Psoas muscle (tissue), 8 donors: ENCODE results near the gene CCDC120. TPM values are rescaled to one million over a fixed set of nuclear protein-coding genes. Genes with fewer than 3 reads are reported as not detected.
A peak's percentile ranks its signal among the peaks of the same experiment; 100 is the strongest.

Experiments
- ATAC-seq, 4 donors: fragments of 200-7000 bp; cut with Tn5 transposase; one replicate each; pipeline ENCODE4 v1.9.1; 2020; ENCODE audit warnings: moderate library complexity in 3 of 4, mild to moderate bottlenecking in 2 of 4
- DNase-seq, 2 donors: peaks; one replicate each; pipeline ENCODE4 v3.0.0-alpha.2; 2020
- H3K27ac ChIP-seq: fragments of 200-600 bp; one replicate; pipeline ENCODE4 v1.8.0; 2022
- H3K27me3 ChIP-seq, 3 donors: fragments of 200-600 bp in 1 of 3; one replicate each; pipeline versions ENCODE4 v1.6.1 to v1.8.0; 2013 to 2022; ENCODE audit warnings: low read length in 2 of 3, mild to moderate bottlenecking in 2 of 3, moderate library complexity in 1 of 3; ENCODE audit not compliant: insufficient read depth in 3 of 3
- H3K36me3 ChIP-seq, 2 donors: fragments of 200-600 bp in 1 of 2; one replicate each; pipeline versions ENCODE4 v1.6.1 to v1.8.0; 2013 to 2022; ENCODE audit warnings: low read depth in 1 of 2, mild to moderate bottlenecking in 1 of 2, moderate library complexity in 1 of 2; ENCODE audit not compliant: insufficient read depth in 1 of 2
- H3K4me1 ChIP-seq: fragments of 200-600 bp; one replicate; pipeline ENCODE4 v1.8.0; 2022
- H3K4me3 ChIP-seq: fragments of 200-600 bp; one replicate; pipeline ENCODE4 v1.8.0; 2022; ENCODE audit warnings: mild to moderate bottlenecking
- H3K9me3 ChIP-seq: fragments of 200-600 bp; one replicate; pipeline ENCODE4 v1.8.0; 2022
- CTCF ChIP-seq: fragments of 200-600 bp; IDR thresholded peaks from one replicate; pipeline ENCODE4 v1.8.0; 2022; ENCODE audit warnings: antibody characterized with exemption
- WGBS, 3 donors: extraction: QIAGEN DNeasy Blood & Tissue Kit; methylation state at CpG; one replicate each; pipeline versions ENCODE4 v1.1.6 to v1.1.7; 2013; 5-methylcytosine and 5-hydroxymethylcytosine counted together
- intact Hi-C, 2 donors: fragments of 100-400 bp; cut with DNase I; formaldehyde crosslinking; loops; one replicate each; pipeline versions ENCODE4 v1.11.0 to v1.14.2; 2022
- long read RNA-seq, 2 donors: library from polyadenylated mRNA; unstranded; transcript quantifications; one replicate each; pipeline ENCODE4 v2.0.0, GENCODE V29; 2021
- polyA plus RNA-seq, 3 donors: library from polyadenylated mRNA; stranded (reverse); fragments of 200-250 nt; gene quantifications; one replicate each; pipeline ENCODE4 v1.2.3, GENCODE V29; 2013
- total RNA-seq, 4 donors: library from RNA; stranded (reverse); fragmentation: NEBNext Ultra II Directional in 2 of 4; extraction: Animal tissue kit (Norgen Biotek cat#: 25700) in 2 of 4; gene quantifications; one replicate each; pipeline versions ENCODE4 v1.2.1 to v1.2.4, GENCODE V29; 2021 to 2023
- donor health status: healthy with polysubstance abuse.
- donor health status: DM: no; HTN: no; CAD: no; lungs with moderate emphysema.
- donor health status: Bipolar disorder and iron deficiency.
- donor health status: healthy.
- donor health status: DM: yes; HTN: yes; CAD: no.
- donor health status: DM: no; HTN: no; CAD: no.
- donor health status: DM: no; HTN: no; CAD: no.
- donor health status: DM: yes; HTN: yes; CAD: no.

The CCDC120 gene
- total RNA-seq (1 to 10 TPM in 2 of 4 donors, under 1 TPM in 2; 0.76 to 1.2 (median 0.95) TPM), polyA plus RNA-seq (under 1 TPM; 0.40 to 0.48 (median 0.43) TPM)
- long read RNA-seq, donor 1: 0 reads
- long read RNA-seq, donor 2, partial matches to known transcripts: 0 of 1 reads
- long read RNA-seq, donor 2, other reads (novel, unspliced or antisense): 1 of 1 reads

GRCh38 chrX:49058794-49059193, at the start of gene CCDC120:
TSS of gene CCDC120 (plus strand) at chrX:49058999. CDS start at chrX:49062042, 3,043 bp downstream.
- 54 to 60% (median 58%) methylated on average over 3 to 5 of the region's 5 CpGs for WGBS, 3 donors
- Histone ChIP-seq H3K4me3 (no peak within 1 kb of the TSS), H3K27me3 (no peaks in the 10 kb centered on the region), H3K9me3 (no peaks in the 10 kb centered on the region), H3K4me1 (no peaks in the 10 kb centered on the region), H3K36me3 (no peaks in the 10 kb centered on the region), H3K27ac (no peak within 1 kb of the TSS)
- intact Hi-C loops: no loop called here
- ATAC-seq (no peak), DNase-seq (no peak)
- no peak for TF ChIP-seq CTCF

GRCh38 chrX:49019050-49019449, 39.7 kb upstream of the CCDC120 start:
- Histone ChIP-seq H3K4me1 (no peaks in the 10 kb centered on the region), H3K27ac (no peak overlapping the region), H3K36me3 (no peaks in the 10 kb centered on the region), H3K4me3 (no peak overlapping the region), H3K9me3 (no peaks in the 10 kb centered on the region), H3K27me3 (no peaks in the 10 kb centered on the region)
- intact Hi-C loops: no loop called here
- WGBS, 3 donors: 77 to 86% (median 84%) methylated on average over 2 of the region's 2 CpGs
- DNase-seq (no peak), ATAC-seq (no peak)
- TF ChIP-seq CTCF: no peak

GRCh38 chrX:49019599-49020249, 39.1 kb upstream of the CCDC120 start:
- Histone ChIP-seq H3K4me1 (no peaks in the 10 kb centered on the region), H3K27ac (no peak overlapping the region), H3K4me3 (no peak overlapping the region), H3K9me3 (no peaks in the 10 kb centered on the region), H3K27me3 (no peaks in the 10 kb centered on the region), H3K36me3 (peaks cover 0 to 2% of the 10 kb centered on the region in 2 donors)
- intact Hi-C loops: no loop called here
- no peak for DNase-seq
- TF ChIP-seq CTCF: no peak
- ATAC-seq: no peak
- WGBS, 3 donors: 81 to 92% (median 88%) methylated on average over 7 of the region's 7 CpGs

GRCh38 chrX:49029876-49030275, 28.9 kb upstream of the CCDC120 start:
- Histone ChIP-seq H3K36me3 (peaks cover 0 to 59% of the 10 kb centered on the region in 2 donors), H3K9me3 (no peaks in the 10 kb centered on the region), H3K27me3 (no peaks in the 10 kb centered on the region), H3K4me1 (no peaks in the 10 kb centered on the region), H3K27ac (no peak overlapping the region), H3K4me3 (no peak overlapping the region)
- no peak for TF ChIP-seq CTCF
- peak in 2 of 4 donors; percentile 13 to 18 for ATAC-seq
- intact Hi-C loops: no loop called here
- peak in 1 of 2 donors; percentile 49 for DNase-seq
- 88 to 100% (median 94%) methylated on average over 2 to 6 of the region's 6 CpGs for WGBS, 3 donors

- intact Hi-C loops: no loop called here
- H3K4me1 ChIP-seq: no peaks in the 10 kb centered on the region
- no peak for DNase-seq
- peaks cover 0 to 58% of the 10 kb centered on the region in 2 donors for H3K36me3 ChIP-seq
- ATAC-seq: peak in 1 of 4 donors; percentile 20
- H3K4me3 ChIP-seq: no peak overlapping the region
- WGBS, 3 donors: 71 to 82% (median 72%) methylated on average over 6 of the region's 6 CpGs
- H3K27ac ChIP-seq: no peak overlapping the region
- no peak for TF ChIP-seq CTCF
- H3K27me3 ChIP-seq: no peaks in the 10 kb centered on the region
- no peaks in the 10 kb centered on the region for H3K9me3 ChIP-seq
Observed at GRCh38 chrX:49030283-49030682, 28.5 kb upstream of the CCDC120 start.
